GM18508 (cell line): ENCODE results near the gene TSSK6.

Source experiments
- ATAC-seq: cut with Tn5 transposase; IDR thresholded peaks from one replicate; pipeline ENCODE4 v1.9.1; 2021; ENCODE audit warnings: moderate number of reproducible peaks; ENCODE audit not compliant: insufficient read depth, unreplicated experiment

Gene TSSK6

GRCh38 chr19:19510432-19510831, 4.9 kb downstream of the TSSK6 start:
- ATAC-seq, result no peak

- no peak for ATAC-seq
Measured at GRCh38 chr19:19508217-19508616, 7.1 kb downstream of the TSSK6 start.

GRCh38 chr19:19507354-19507753, 8.0 kb downstream of the TSSK6 start:
- no peak for ATAC-seq

GRCh38 chr19:19506592-19506991, 8.8 kb downstream of the TSSK6 start:
- ATAC-seq, result no peak

DNA sequence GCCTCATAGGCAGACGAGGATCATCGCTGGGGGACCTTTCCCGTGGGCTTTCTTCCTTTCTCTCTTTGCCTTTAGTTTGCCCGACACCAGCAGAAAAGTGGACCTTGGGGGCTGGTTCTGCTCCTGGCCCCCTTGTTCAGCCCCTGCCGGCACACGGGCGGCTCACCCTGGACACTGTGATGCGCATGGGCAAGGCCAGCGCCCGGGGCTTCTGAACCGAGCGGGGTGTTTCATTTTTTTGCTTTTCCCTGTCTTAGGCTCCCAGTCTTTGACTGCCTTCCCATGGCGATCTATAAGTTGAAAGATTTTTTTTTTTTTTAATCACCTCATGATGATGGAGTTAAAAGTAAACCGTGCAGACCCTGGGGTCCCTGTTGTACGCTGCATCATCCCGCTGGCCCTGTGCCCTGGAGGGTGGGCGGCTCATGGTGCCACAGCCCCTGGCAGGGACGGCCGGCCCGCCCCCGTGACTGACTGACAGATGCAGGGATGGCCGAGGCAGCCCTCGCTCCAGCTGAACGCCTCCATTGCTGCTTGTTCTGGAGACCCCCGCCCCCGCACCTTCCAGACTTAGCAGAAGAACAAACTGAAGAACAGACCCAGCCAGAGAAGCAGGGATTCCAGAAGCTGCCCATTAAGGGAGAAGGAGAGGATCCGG, 9.6 kb downstream of the TSSK6 start:
- no peak for ATAC-seq

- ATAC-seq, result no peak
Measured at GRCh38 chr19:19504754-19505668, 10.3 kb downstream of the TSSK6 start.

GRCh38 chr19:19502808-19503602, 12.3 kb downstream of the TSSK6 start:
- ATAC-seq, result no peak

GRCh38 chr19:19502281-19502680, 13.1 kb downstream of the TSSK6 start:
- no peak for ATAC-seq

DNA sequence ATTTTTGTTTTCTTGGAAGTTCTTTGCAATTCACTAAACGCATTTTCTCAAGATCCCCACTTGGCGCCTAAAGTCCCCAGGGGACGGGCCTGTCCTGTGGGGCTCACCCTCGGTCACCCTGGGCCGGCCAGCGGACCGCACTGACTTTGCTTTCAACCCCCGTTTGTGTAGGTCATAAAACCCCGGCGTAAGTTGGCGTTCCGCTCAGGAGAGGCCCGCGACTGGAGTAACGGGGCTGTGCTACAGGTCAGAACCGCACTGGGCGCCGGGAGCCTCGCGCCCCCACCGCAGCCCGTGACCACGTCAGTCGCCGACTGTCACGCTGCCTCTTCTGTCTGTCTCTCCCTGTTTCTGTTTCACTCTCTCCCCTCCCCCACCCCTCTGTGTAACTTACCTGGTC, 13.6 kb downstream of the TSSK6 start:
- ATAC-seq, result no peak

GRCh38 chr19:19500975-19501644, 14.2 kb downstream of the TSSK6 start:
- no peak for ATAC-seq

- no peak for ATAC-seq
Measured at GRCh38 chr19:19499272-19499995, 15.9 kb downstream of the TSSK6 start.

DNA sequence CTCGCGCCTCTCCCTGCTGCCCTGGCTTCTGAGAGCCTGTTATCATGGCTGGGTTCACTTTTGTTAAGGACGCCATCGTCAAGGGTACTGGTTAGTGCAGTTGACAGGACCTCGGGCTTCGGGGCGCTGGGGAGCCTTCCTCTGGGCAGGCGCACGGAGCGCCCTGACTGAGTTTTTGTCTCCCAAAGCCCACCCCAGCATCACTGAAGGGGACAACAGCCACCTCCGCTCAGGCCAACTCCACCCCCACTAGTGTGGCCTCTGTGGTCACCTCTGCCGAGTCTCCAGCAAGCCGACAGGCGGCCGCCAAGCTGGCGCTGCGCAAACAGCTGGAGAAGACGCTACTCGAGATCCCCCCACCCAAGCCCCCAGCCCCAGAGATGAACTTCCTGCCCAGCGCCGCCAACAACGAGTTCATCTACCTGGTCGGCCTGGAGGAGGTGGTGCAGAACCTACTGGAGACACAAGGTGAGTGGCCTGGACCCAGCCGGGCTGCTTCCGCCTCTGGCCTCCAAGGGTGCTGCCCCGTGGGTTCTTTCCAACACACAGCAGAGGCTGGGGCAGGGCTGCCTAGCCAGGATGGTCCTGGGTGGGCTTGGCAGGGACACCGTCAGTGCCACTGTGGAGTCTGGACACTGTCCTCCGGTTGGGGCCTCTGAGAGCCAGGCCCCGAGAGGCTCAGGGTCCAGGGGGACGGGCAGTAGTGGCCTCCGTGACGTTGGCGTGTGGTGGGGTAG, 16.9 kb downstream of the TSSK6 start:
- ATAC-seq, result no peak

GRCh38 chr19:19495614-19496603, 19.4 kb downstream of the TSSK6 start:
- ATAC-seq, result no peak

DNA sequence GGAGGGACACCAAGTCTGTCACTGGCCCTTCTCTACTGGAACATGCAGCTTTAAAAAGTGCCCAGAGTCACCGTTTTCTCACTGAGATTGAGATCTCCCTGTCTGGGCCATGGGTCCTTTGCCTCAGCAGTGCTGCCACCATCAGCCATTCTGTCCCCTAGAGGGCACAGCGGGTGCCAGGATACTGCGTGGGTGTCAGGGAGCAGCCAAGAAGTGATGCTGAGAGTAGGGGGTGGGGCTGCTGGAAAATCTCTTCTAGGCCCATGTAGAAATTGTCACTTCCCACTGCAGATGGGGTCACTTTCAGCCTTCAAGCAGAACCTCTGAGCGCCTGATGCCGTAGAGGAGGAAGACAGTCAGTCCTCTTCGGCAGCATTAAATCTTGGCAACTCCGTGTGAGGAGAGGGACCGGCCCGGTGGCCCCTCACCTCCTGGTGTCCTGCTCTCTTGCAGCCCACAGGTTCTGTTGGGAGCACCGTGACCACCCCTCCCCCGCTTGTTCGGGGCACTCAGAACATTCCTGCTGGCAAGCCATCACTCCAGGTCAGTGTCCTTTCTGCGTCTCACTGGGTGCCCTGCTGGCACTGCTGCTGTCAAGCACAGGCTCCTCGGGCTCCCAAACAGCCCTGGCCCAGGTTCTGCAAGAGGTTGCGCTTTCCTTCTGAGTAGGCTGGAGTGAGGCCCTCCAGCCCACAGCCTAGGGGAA, 21.4 kb downstream of the TSSK6 start:
- ATAC-seq, result no peak

- no peak for ATAC-seq
Measured at GRCh38 chr19:19492026-19492610, 23.2 kb downstream of the TSSK6 start.

- no peak for ATAC-seq
Measured at GRCh38 chr19:19491321-19492025, 23.9 kb downstream of the TSSK6 start.
